H1 (cell line): Measurements from ENCODE around the gene SHROOM3. TPM values are rescaled to one million over a fixed set of nuclear protein-coding genes. Genes with fewer than 3 reads are reported as not detected.

ENCODE experiments used
- CTCF ChIA-PET: fragments of 300-600 bp; sonication (Branson Sonifier 250); formaldehyde crosslinking; loops from one replicate; lab custom pipeline; 2021; ENCODE audit not compliant: partially characterized antibody; lab: Charles Lee
- POLR2A ChIA-PET: fragments of 300-600 bp; sonication (Branson Sonifier 250); formaldehyde crosslinking; loops from one replicate; lab custom pipeline; 2021; ENCODE audit warnings: inconsistent platforms; ENCODE audit not compliant: partially characterized antibody; lab: Charles Lee
- DNase-seq, 2 experiments: peaks; one replicate each; pipeline versions ENCODE4 v3.0.0 to v3.0.0-alpha.2; 2010 to 2022; ENCODE audit warnings: low spot score in 2 of 2, low read depth in 1 of 2, mixed read lengths in 1 of 2
- FAIRE-seq: peaks from 2 replicates; lab custom pipeline; 2011; peaks lifted over from hg19 to GRCh38; lab: Jason Lieb, UNC
- H2AFZ ChIP-seq: 2 replicates; pipeline ENCODE4 v1.8.1; 2012; ENCODE audit warnings: low read length, inconsistent platforms
- H2AK5ac ChIP-seq: 2 replicates; pipeline ENCODE4 v1.6.1; 2013; ENCODE audit warnings: low read depth, low read length
- H2BK120ac ChIP-seq: replicated peaks from 2 replicates; pipeline ENCODE3; 2013; ENCODE audit warnings: low read depth, low read length, inconsistent platforms
- H2BK12ac ChIP-seq: 2 replicates; pipeline ENCODE4 v1.6.1; 2013; ENCODE audit warnings: low read depth, low read length
- H2BK15ac ChIP-seq: 2 replicates; pipeline ENCODE4 v1.6.1; 2013; ENCODE audit warnings: low read length
- H2BK20ac ChIP-seq: 2 replicates; pipeline ENCODE4 v1.6.1; 2013; ENCODE audit warnings: low read length
- H2BK5ac ChIP-seq: 2 replicates; pipeline ENCODE4 v1.6.1; 2013; ENCODE audit warnings: low read depth, low read length
- H3K14ac ChIP-seq: 2 replicates; pipeline ENCODE4 v1.6.1; 2013; ENCODE audit warnings: inconsistent platforms; ENCODE audit not compliant: insufficient read length
- H3K18ac ChIP-seq: 2 replicates; pipeline ENCODE4 v1.6.1; 2013; ENCODE audit warnings: low read length; ENCODE audit errors: extremely low read depth
- H3K23ac ChIP-seq: 2 replicates; pipeline ENCODE4 v1.6.1; 2013; ENCODE audit warnings: inconsistent platforms; ENCODE audit not compliant: insufficient read length
- H3K23me2 ChIP-seq: 2 replicates; pipeline ENCODE4 v1.6.1; 2013; ENCODE audit warnings: low read depth, low read length
- H3K27ac ChIP-seq: 2 replicates; pipeline ENCODE4 v1.6.1; 2011; ENCODE audit warnings: low read depth, low read length, inconsistent platforms
- H3K27me3 ChIP-seq, 4 experiments: replicated peaks in 1 of 4; 1 replicate in 1 of 4; 2 replicates in 3 of 4; pipeline versions ENCODE4 v1.6.1 to v1.8.1; 2011 to 2013; ENCODE audit warnings: low read length in 3 of 4, mild to moderate bottlenecking in 3 of 4, inconsistent platforms in 2 of 4, mixed read lengths in 2 of 4, moderate library complexity in 1 of 4; ENCODE audit not compliant: control insufficient read depth in 3 of 4, insufficient read depth in 3 of 4; ENCODE audit errors: extremely low read depth in 1 of 4
- H3K36me3 ChIP-seq, 4 experiments: 2 replicates each; pipeline versions ENCODE4 v1.6.1 to v1.8.1; 2011 to 2013; ENCODE audit warnings: mild to moderate bottlenecking in 4 of 4, low read length in 3 of 4, moderate library complexity in 2 of 4, control low read depth in 1 of 4, inconsistent platforms in 1 of 4; ENCODE audit not compliant: insufficient read depth in 4 of 4, control insufficient read depth in 2 of 4
- H3K4ac ChIP-seq: replicated peaks from 2 replicates; pipeline ENCODE3; 2013; ENCODE audit warnings: low read length, low read depth, mixed read lengths, inconsistent platforms; ENCODE audit not compliant: insufficient read length
- H3K4me1 ChIP-seq, 4 experiments: replicated peaks in 1 of 4; 1 replicate in 1 of 4; 2 replicates in 3 of 4; pipeline versions ENCODE4 v1.6.1 to v1.8.1; 2011 to 2013; ENCODE audit warnings: low read length in 3 of 4, inconsistent platforms in 2 of 4, mixed read lengths in 1 of 4; ENCODE audit not compliant: insufficient read depth in 4 of 4, control insufficient read depth in 3 of 4
- H3K4me2 ChIP-seq, 2 experiments: 2 replicates each; pipeline versions ENCODE4 v1.6.1 to v1.8.1; 2011 to 2013; ENCODE audit warnings: low read depth in 2 of 2, low read length in 2 of 2, control low read depth in 1 of 2, inconsistent platforms in 1 of 2, mild to moderate bottlenecking in 1 of 2; ENCODE audit not compliant: insufficient read depth in 1 of 2
- H3K4me3 ChIP-seq, 4 experiments: fragments of 200-600, 300-600 bp in 1 of 4; sonication (generic), shearing (Covaris generic), sonication (Bioruptor Twin) in 1 of 4; 2 replicates each; pipeline versions ENCODE4 v1.5.1 to v1.8.1; 2011 to 2016; ENCODE audit warnings: low read length in 4 of 4, low read depth in 3 of 4, control low read depth in 2 of 4, inconsistent platforms in 2 of 4, mild to moderate bottlenecking in 2 of 4, mixed read lengths in 1 of 4, moderate library complexity in 1 of 4; ENCODE audit not compliant: insufficient read depth in 2 of 4; ENCODE audit errors: extremely low read depth in 1 of 4
- H3K56ac ChIP-seq: replicated peaks from 2 replicates; pipeline ENCODE3; 2013; ENCODE audit warnings: low read depth, mild to moderate bottlenecking, mixed read lengths, low read length, inconsistent platforms; ENCODE audit not compliant: insufficient read length
- H3K79me1 ChIP-seq: 2 replicates; pipeline ENCODE4 v1.6.1; 2013; ENCODE audit warnings: low read depth, low read length, control low read depth
- H3K79me2 ChIP-seq, 2 experiments: 2 replicates each; pipeline versions ENCODE4 v1.6.1 to v1.8.1; 2012 to 2013; ENCODE audit warnings: low read length in 2 of 2, mild to moderate bottlenecking in 2 of 2, inconsistent platforms in 1 of 2; ENCODE audit not compliant: insufficient read depth in 2 of 2, control insufficient read depth in 1 of 2
- H3K9ac ChIP-seq, 4 experiments: replicated peaks in 1 of 4; 1 replicate in 1 of 4; 2 replicates in 3 of 4; pipeline versions ENCODE4 v1.6.1 to v1.8.1; 2011 to 2013; ENCODE audit warnings: low read depth in 3 of 4, low read length in 3 of 4, control low read depth in 2 of 4, mild to moderate bottlenecking in 2 of 4, moderate library complexity in 2 of 4, inconsistent platforms in 1 of 4; ENCODE audit errors: extremely low read depth in 1 of 4
- H3K9me3 ChIP-seq, 2 experiments: 2 replicates each; pipeline versions ENCODE4 v1.6.1 to v1.8.1; 2012 to 2013; ENCODE audit warnings: mild to moderate bottlenecking in 2 of 2, moderate library complexity in 2 of 2, control low read depth in 1 of 2, inconsistent platforms in 1 of 2, low read depth in 1 of 2, low read length in 1 of 2, mixed read lengths in 1 of 2; ENCODE audit not compliant: insufficient read depth in 2 of 2
- H4K20me1 ChIP-seq, 2 experiments: replicated peaks in 1 of 2; 2 replicates each; pipeline versions ENCODE3 to v1.8.1; 2011 to 2013; ENCODE audit warnings: inconsistent platforms in 2 of 2, low read length in 2 of 2, mild to moderate bottlenecking in 1 of 2; ENCODE audit not compliant: insufficient read depth in 2 of 2, control insufficient read depth in 1 of 2
- H4K5ac ChIP-seq: 2 replicates; pipeline ENCODE4 v1.6.1; 2013; ENCODE audit warnings: low read length, low read depth, mixed read lengths, inconsistent platforms; ENCODE audit not compliant: insufficient read length
- H4K8ac ChIP-seq: 2 replicates; pipeline ENCODE4 v1.8.0; 2013; ENCODE audit warnings: mild to moderate bottlenecking, moderate library complexity, low read length, inconsistent platforms; ENCODE audit not compliant: insufficient read depth; ENCODE audit errors: extremely low read depth
- H4K91ac ChIP-seq: replicated peaks from 2 replicates; pipeline ENCODE3; 2013; ENCODE audit warnings: low read length, mixed read lengths, inconsistent platforms; ENCODE audit not compliant: insufficient read length
- BRCA1 ChIP-seq: IDR thresholded peaks from 2 replicates; pipeline ENCODE4 v1.6.1; 2012; ENCODE audit warnings: low read depth, low read length, improper control_type of control experiment
- CBX5 ChIP-seq: fragments of 300-800, 300-1000 bp; sonication (generic); IDR thresholded peaks from 2 replicates; pipeline ENCODE4 v1.7.1; 2016; ENCODE audit warnings: antibody characterized with exemption, low read length, low read depth
- CHD1 ChIP-seq: IDR thresholded peaks from 2 replicates; pipeline ENCODE4 v1.6.1; 2012; ENCODE audit warnings: low read depth, low read length, improper control_type of control experiment
- CHD2 ChIP-seq: IDR thresholded peaks from 2 replicates; pipeline ENCODE4 v1.6.1; 2012; ENCODE audit warnings: low read length, improper control_type of control experiment
- EZH2 ChIP-seq: fragments of 200-600 bp; sonication (generic); IDR thresholded peaks from 2 replicates; pipeline ENCODE4 v1.7.1; 2012; ENCODE audit warnings: low read depth, mild to moderate bottlenecking, moderate library complexity, low read length, inconsistent platforms; ENCODE audit not compliant: severe bottlenecking
- GABPA ChIP-seq: IDR thresholded peaks from 2 replicates; pipeline ENCODE4 v1.6.1; 2011; ENCODE audit warnings: mild to moderate bottlenecking, low read length, moderate library complexity, borderline replicate concordance; ENCODE audit not compliant: insufficient read depth
- GTF2F1 ChIP-seq: IDR thresholded peaks from 2 replicates; pipeline ENCODE4 v1.6.1; 2012; ENCODE audit warnings: low read depth, low read length, improper control_type of control experiment, borderline replicate concordance
- SP4 ChIP-seq: IDR thresholded peaks from 2 replicates; pipeline ENCODE4 v1.6.1; 2012; ENCODE audit warnings: low read length, inconsistent platforms
- TCF12 ChIP-seq: IDR thresholded peaks from 2 replicates; pipeline ENCODE4 v1.6.1; 2011; ENCODE audit warnings: low read depth, mild to moderate bottlenecking, low read length
- YY1 ChIP-seq: IDR thresholded peaks from 2 replicates; pipeline ENCODE4 v1.6.1; 2011; ENCODE audit warnings: low read depth, mild to moderate bottlenecking, low read length
- WGBS, 2 experiments: shearing (Covaris generic) in 1 of 2; methylation state at CpG; one replicate each; pipeline versions ENCODE4 v1.1.6 to v1.1.7; 2013 to 2015; ENCODE audit warnings: low lambda C conversion rate in 2 of 2, mixed read lengths in 2 of 2, inconsistent platforms in 1 of 2, low coverage in 1 of 2, missing lambda C conversion rate in 1 of 2; ENCODE audit not compliant: insufficient replicate concordance in 2 of 2, insufficient coverage in 1 of 2, insufficient read length in 1 of 2; ENCODE audit errors: extremely low coverage in 1 of 2, missing lambda C conversion rate in 1 of 2; 5-methylcytosine and 5-hydroxymethylcytosine counted together
- polyA plus RNA-seq, 7 experiments: library from polyadenylated mRNA; depleted of rRNA in 3 of 7; stranded (reverse) in 5 of 7; unstranded in 2 of 7; fragments of >200 nt in 5 of 7; fragments of 200-250 nt in 2 of 7; gene quantifications; 1 replicate in 5 of 7; 2 replicates in 1 of 7; 4 replicates in 1 of 7; pipeline versions ENCODE4 v1.2.1 to v1.2.3, GENCODE V29; 2011 to 2013; ENCODE audit warnings: missing spikeins in 2 of 7, mixed read lengths in 2 of 7
- total RNA-seq: library from RNA; stranded (reverse); fragmentation: NEBNext Ultra II Directional; extraction: Animal tissue kit (Norgen Biotek cat#: 25700); gene quantifications from 2 replicates; pipeline ENCODE4 v1.2.1, GENCODE V29; 2021
- TF ChIP-seq, protein P1 (sequence below): IDR thresholded peaks from 2 replicates; pipeline ENCODE4 v1.6.1; 2012; ENCODE audit warnings: low read length, inconsistent platforms

The SHROOM3 gene
- total and polyA plus RNA-seq, 2 of the 8 experiments (the other 6 are each of a cell fraction or from before 2014, with no cell fraction given), result 15.8 to 34.0 TPM

DNA sequence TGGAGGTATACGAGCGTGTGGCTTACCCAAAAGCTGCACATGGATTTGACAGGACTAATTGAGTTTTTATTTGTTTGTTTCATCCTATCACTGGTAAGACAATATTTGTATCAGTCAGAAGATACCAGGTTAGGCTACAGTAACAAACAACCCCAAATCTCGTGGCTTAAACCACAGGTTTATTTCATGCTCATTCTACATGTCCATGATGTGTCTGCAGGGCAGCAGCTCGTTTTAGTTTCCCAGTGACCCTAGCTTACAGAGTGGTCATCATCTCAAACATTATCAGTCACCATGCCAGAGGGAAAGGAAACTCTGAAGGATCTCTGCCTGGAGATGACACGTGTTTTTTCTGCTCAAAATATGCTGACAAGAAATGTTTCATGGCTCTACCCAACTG is 108.3 kb downstream of the SHROOM3 start:
- Histone ChIP-seq H2BK12ac (no peak overlapping the region), H3K27me3 (no peaks in the 10 kb centered on the region), H3K4me2 (no peak overlapping the region), H3K9ac (no peak overlapping the region), H3K23ac (no peak overlapping the region), H3K56ac (no peak overlapping the region), H3K27ac (no peak overlapping the region), H4K20me1 (no peaks in the 10 kb centered on the region), H4K91ac (no peak overlapping the region), H3K79me2 (no peaks in the 10 kb centered on the region), H3K23me2 (no peaks in the 10 kb centered on the region; the same call in 1 of the 2 replicates), H3K9me3 (peaks cover 0 to 7% of the 10 kb centered on the region in 2 experiments; a peak in 1 of 4 replicates), H2BK120ac (no peak overlapping the region), H3K4ac (no peak overlapping the region), H3K36me3 (no peaks in the 10 kb centered on the region), H3K79me1 (no peaks in the 10 kb centered on the region), H2BK20ac (no peak overlapping the region), H2AK5ac (no peak overlapping the region), H3K14ac (no peak overlapping the region), H4K5ac (no peak overlapping the region), H3K4me1 (peaks cover 0 to 15% (median 2%) of the 10 kb centered on the region in 4 experiments; a peak in 2 of 7 replicates), H2BK5ac (no peak overlapping the region), H3K4me3 (no peak overlapping the region), H2AFZ (no peak overlapping the region), H4K8ac (no peak overlapping the region), H3K18ac (no peak overlapping the region), H2BK15ac (no peak overlapping the region)
- FAIRE-seq (no peak), DNase-seq (no peak)
- 85% methylated on average over 5 of the region's 5 CpGs; no CpG with 5 or more reads in 1 of the 2 experiments for WGBS, 2 experiments
- ChIA-PET POLR2A (interaction anchor here (0.6 to 1.9 kb wide), 2 partner anchors 13 to 493 kb away, joined by 4 to 7 read pairs; no protein-coding TSS in a partner anchor), CTCF (no interaction called here)
- TF ChIP-seq SP4 (no peak), GTF2F1 (no peak), BRCA1 (no peak), CHD1 (no peak), EZH2 (no peak), CHD2 (no peak), CBX5 (no peak), YY1 (no peak), TCF12 (no peak), GABPA (no peak)
- TF ChIP-seq, protein P1, sequence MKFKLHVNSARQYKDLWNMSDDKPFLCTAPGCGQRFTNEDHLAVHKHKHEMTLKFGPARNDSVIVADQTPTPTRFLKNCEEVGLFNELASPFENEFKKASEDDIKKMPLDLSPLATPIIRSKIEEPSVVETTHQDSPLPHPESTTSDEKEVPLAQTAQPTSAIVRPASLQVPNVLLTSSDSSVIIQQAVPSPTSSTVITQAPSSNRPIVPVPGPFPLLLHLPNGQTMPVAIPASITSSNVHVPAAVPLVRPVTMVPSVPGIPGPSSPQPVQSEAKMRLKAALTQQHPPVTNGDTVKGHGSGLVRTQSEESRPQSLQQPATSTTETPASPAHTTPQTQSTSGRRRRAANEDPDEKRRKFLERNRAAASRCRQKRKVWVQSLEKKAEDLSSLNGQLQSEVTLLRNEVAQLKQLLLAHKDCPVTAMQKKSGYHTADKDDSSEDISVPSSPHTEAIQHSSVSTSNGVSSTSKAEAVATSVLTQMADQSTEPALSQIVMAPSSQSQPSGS, result no peak
